Activated CD4-positive, alpha-beta T cell treated with anti-CD3 and anti-CD28 coated beads for 36 hours (primary cell): Measurements from ENCODE around the gene NOC2L. TPM values are rescaled to one million over a fixed set of nuclear protein-coding genes. Genes with fewer than 3 reads are reported as not detected.
"Not testable (repeated sequence)": the region's sequence is repeated elsewhere in the genome, so short reads cannot be mapped to it uniquely, and the experiment has no call there.

Experiments
- ATAC-seq: fragments of 200-7000 bp; cut with Tn5 transposase; one replicate; pipeline ENCODE4 v1.10.0; 2021; ENCODE audit warnings: mild to moderate bottlenecking, moderate library complexity
- CTCF ChIA-PET: fragments of 350-600 bp; sonication (Branson Sonifier 250); formaldehyde crosslinking; loops from one replicate; lab custom pipeline; 2021; ENCODE audit warnings: antibody characterized with exemption; lab: Charles Lee
- POLR2A ChIA-PET: fragments of 350-600 bp; sonication (Branson Sonifier 250); formaldehyde crosslinking; loops from one replicate; lab custom pipeline; 2021; ENCODE audit warnings: antibody characterized with exemption, inconsistent platforms; lab: Charles Lee
- DNase-seq: peaks from one replicate; pipeline ENCODE4 v3.0.0-alpha.2; 2020
- H3K27ac Mint-ChIP-seq: one replicate; pipeline ENCODE4 v1.8.0; 2021; ENCODE audit warnings: mixed read lengths
- H3K27me3 Mint-ChIP-seq: one replicate; pipeline ENCODE4 v1.8.0; 2021; ENCODE audit warnings: mixed read lengths
- H3K36me3 Mint-ChIP-seq: one replicate; pipeline ENCODE4 v1.8.0; 2021; ENCODE audit warnings: low read depth, mixed read lengths
- H3K4me1 Mint-ChIP-seq: one replicate; pipeline ENCODE4 v1.8.0; 2021; ENCODE audit warnings: mixed read lengths
- H3K4me3 Mint-ChIP-seq: one replicate; pipeline ENCODE4 v1.8.0; 2021; ENCODE audit warnings: mild to moderate bottlenecking, moderate library complexity, mixed read lengths
- H3K9me3 Mint-ChIP-seq: one replicate; pipeline ENCODE4 v1.8.0; 2021; ENCODE audit warnings: low read depth, mixed read lengths
- intact Hi-C, 2 experiments: fragments of 100-400 bp; cut with DNase I in 1 of 2; cut with micrococcal nuclease in 1 of 2; formaldehyde crosslinking; loops; one replicate each; pipeline versions ENCODE4 v1.14.2 to v1.15.1; 2022 to 2024; cut with DNase I, micrococcal nuclease
- total RNA-seq, 2 experiments: library from RNA; stranded (reverse); gene quantifications; one replicate each; pipeline ENCODE4 v1.2.3, GENCODE V29; 2021

The NOC2L gene
- total RNA-seq, 2 experiments from 2014 or later = 112 to 134 TPM

DNA sequence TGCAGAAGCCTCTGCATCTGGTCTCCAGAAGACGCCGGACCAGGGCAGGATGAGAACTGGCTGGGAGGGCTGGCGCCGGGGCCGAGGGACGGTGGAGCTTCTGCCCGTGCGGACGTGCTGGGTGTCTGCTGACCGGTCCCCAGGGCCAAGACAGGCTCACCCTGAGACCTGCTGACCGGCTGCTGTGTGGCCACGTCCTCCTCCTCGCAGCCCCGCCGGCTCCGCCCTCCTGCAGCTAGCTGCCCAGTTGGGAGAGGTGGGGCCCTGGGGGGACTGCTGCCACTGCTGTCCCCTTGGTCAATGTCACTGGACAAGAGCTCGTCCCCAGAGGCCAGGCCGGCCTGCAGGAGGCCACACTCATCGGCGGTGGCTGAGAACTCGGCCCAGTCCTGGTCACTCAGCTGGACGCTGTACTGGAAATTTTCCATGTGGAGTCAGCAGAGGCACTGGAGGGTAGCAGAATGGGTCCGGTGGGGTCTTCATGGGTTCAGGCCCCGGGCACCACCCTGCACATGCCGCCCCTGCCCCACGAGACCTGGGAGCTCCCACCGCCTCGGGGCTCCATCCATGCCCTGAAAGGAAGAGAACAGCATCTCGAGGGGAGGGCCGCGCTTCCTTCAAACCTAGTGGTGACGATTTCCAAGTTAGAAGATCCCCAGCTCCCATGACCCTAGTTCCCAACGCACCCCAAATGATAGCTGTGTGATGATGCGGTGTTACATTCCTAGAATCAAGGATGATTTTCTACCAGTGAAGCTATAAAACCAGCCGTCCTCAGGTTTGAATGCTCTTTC, 21.7 kb upstream of the NOC2L start:
- intact Hi-C loops = loop anchor here (5.0 to 10.0 kb wide), 3 partner anchors 37 to 312 kb away; no protein-coding TSS in a partner anchor
- no peak overlapping the region for H3K27ac Mint-ChIP-seq
- no peak overlapping the region for H3K4me3 Mint-ChIP-seq
- CTCF ChIA-PET = interaction anchor here (0.6 to 2.7 kb wide), 7 partner anchors 9 to 604 kb away, joined by 3 to 19 read pairs (median 4); no protein-coding TSS in a partner anchor
- peaks cover 4% of the 10 kb centered on the region for H3K4me1 Mint-ChIP-seq
- no peaks in the 10 kb centered on the region for H3K36me3 Mint-ChIP-seq
- no peak for DNase-seq
- H3K27me3 Mint-ChIP-seq = peaks cover 19% of the 10 kb centered on the region
- no peak for ATAC-seq
- H3K9me3 Mint-ChIP-seq = no peaks in the 10 kb centered on the region
- POLR2A ChIA-PET = no interaction called here

DNA sequence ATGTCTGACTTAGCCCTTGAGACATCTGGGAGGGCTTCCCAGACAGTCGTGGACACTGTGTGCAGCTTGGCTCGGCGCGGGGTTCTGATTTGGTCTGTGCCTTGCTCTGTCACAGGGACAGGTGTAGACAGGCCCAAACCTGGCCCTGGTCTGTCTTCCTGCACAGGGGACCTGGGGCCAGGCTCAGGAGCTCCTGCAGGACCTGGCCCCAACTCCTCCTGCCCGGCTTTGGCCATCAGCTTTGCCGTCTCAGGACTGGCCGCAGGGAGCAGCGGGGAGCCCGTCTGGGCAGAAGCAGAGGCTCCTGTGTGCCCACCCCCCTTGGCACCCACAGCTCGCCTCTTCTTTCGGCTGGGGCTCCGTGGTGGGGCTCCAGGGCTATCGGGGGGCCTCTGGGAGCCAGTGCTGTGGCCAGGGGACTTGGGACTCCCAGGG, 21.1 kb upstream of the NOC2L start:
- H3K27me3 Mint-ChIP-seq = peaks cover 17% of the 10 kb centered on the region
- ChIA-PET POLR2A (no interaction called here), CTCF (interaction anchor here (0.5 kb wide), 1 partner anchor 53 kb away, joined by 3 read pairs; no protein-coding TSS in a partner anchor)
- H3K27ac Mint-ChIP-seq = no peak overlapping the region
- intact Hi-C loops = loop anchor here (5.0 to 10.0 kb wide), 3 partner anchors 37 to 312 kb away; no protein-coding TSS in a partner anchor
- H3K36me3 Mint-ChIP-seq = no peaks in the 10 kb centered on the region
- H3K4me3 Mint-ChIP-seq = no peak overlapping the region
- H3K9me3 Mint-ChIP-seq = no peaks in the 10 kb centered on the region
- peaks cover 6% of the 10 kb centered on the region for H3K4me1 Mint-ChIP-seq
- no peak for DNase-seq
- no peak for ATAC-seq

DNA sequence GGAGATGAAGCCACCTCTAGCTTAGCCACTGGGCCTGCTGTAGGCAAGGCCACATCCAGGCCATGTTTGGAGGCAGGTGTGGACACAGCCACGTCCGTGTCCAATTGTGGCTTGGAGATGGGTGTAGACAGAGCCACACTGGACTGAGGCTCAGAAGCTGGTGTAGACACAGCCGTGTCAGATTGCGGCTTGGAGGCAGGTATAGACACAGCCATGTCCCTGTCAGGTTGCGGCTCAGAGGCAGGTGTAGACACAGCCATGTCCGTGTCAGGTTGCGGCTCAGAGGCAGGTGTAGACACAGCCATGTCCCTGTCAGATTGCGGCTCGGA, 20.7 kb upstream of the NOC2L start:
- Mint-ChIP-seq H3K9me3 (no peaks in the 10 kb centered on the region), H3K4me1 (peaks cover 6% of the 10 kb centered on the region), H3K36me3 (no peaks in the 10 kb centered on the region), H3K27me3 (peaks cover 17% of the 10 kb centered on the region), H3K4me3 (no peak overlapping the region), H3K27ac (no peak overlapping the region)
- no peak for ATAC-seq
- intact Hi-C loops = loop anchor here (5.0 to 10.0 kb wide), 3 partner anchors 38 to 313 kb away; no protein-coding TSS in a partner anchor
- ChIA-PET CTCF (interaction anchor here (0.5 kb wide), 1 partner anchor 53 kb away, joined by 3 read pairs; no protein-coding TSS in a partner anchor), POLR2A (interaction anchor here (0.5 kb wide), 1 partner anchor 297 kb away, joined by 6 read pairs; no protein-coding TSS in a partner anchor)
- DNase-seq = no peak

- Mint-ChIP-seq H3K36me3 (no peaks in the 10 kb centered on the region), H3K27me3 (peaks cover 17% of the 10 kb centered on the region), H3K9me3 (no peaks in the 10 kb centered on the region), H3K27ac (no peak overlapping the region), H3K4me1 (peaks cover 6% of the 10 kb centered on the region), H3K4me3 (no peak overlapping the region)
- DNase-seq (no peak), ATAC-seq (no peak)
- CTCF ChIA-PET = interaction anchor here (0.5 kb wide), 1 partner anchor 52 kb away, joined by 3 read pairs; no protein-coding TSS in a partner anchor
- intact Hi-C loops = no loop called here
- POLR2A ChIA-PET = interaction anchor here (0.5 kb wide), 1 partner anchor 298 kb away, joined by 6 read pairs; no protein-coding TSS in a partner anchor
Measured at GRCh38 chr1:978835-979743, 20.0 kb upstream of the NOC2L start.

- Mint-ChIP-seq H3K4me3 (no peak overlapping the region), H3K36me3 (no peaks in the 10 kb centered on the region), H3K4me1 (peaks cover 6% of the 10 kb centered on the region), H3K27me3 (peaks cover 13% of the 10 kb centered on the region), H3K27ac (no peak overlapping the region), H3K9me3 (no peaks in the 10 kb centered on the region)
- DNase-seq (no peak), ATAC-seq (no peak)
- CTCF ChIA-PET = no interaction called here
- POLR2A ChIA-PET = no interaction called here
- intact Hi-C loops = no loop called here
Measured at GRCh38 chr1:978069-978834, 19.2 kb upstream of the NOC2L start.

GRCh38 chr1:976791-977190, 17.7 kb upstream of the NOC2L start:
- DNase-seq, H3K4me3 Mint-ChIP-seq, ATAC-seq, POLR2A ChIA-PET, H3K4me1 Mint-ChIP-seq, H3K27ac Mint-ChIP-seq, H3K27me3 Mint-ChIP-seq, H3K36me3 Mint-ChIP-seq, H3K9me3 Mint-ChIP-seq: not testable (repeated sequence)
- CTCF ChIA-PET = interaction anchor here (1.1 to 1.9 kb wide), 7 partner anchors 8 to 118 kb away, joined by 3 to 10 read pairs (median 5); no protein-coding TSS in a partner anchor
- intact Hi-C loops = loop anchor here (1.0 kb wide), 3 partner anchors 72 to 107 kb away; no protein-coding TSS in a partner anchor

DNA sequence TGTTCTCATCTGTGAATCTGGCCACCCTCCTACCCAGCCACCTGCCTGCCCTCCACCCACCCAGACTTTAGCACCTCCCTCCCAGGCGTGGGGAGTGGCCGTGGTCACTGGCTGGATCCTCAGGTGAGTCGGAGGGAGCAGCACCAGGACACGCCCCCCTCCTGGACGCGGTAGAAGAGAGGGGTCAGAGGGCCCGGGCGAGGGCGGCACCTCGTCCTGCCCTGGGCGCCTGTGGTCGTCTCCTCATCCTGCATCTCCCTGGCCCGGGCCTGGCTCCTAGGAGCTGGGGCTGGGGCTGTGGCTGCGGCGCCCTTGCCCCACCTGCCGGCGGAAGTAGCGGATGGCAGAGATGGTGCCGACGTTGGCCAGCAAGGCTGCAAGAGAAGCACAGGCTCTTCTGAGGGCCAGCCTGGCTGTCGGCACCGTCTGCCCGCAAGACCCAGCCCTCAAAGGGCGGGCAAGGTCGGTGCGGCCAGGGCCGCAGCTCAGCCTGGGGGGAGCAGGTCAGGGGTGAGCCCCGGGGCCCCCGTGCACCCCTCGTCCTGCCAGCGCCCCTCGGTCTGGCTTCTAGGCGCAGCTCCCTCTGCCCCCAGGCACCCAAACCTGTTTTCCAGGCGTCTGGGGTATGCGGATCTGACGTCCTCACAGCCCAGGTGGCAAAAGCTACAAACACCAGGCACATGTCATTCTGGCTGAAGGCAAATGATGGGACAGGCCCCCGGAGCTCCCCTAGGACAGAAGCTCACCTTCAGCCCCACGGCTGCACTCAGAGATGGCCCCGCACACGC, 17.0 kb upstream of the NOC2L start:
- ChIA-PET POLR2A (no interaction called here), CTCF (interaction anchor here (1.1 to 1.9 kb wide), 8 partner anchors 8 to 118 kb away, joined by 3 to 10 read pairs (median 5); no protein-coding TSS in a partner anchor)
- no peaks in the 10 kb centered on the region for H3K36me3 Mint-ChIP-seq
- ATAC-seq (peak; percentile 97), DNase-seq (peak; percentile 88)
- no peaks in the 10 kb centered on the region for H3K9me3 Mint-ChIP-seq
- H3K4me3 Mint-ChIP-seq = no peak overlapping the region
- H3K27me3 Mint-ChIP-seq = peaks cover 8% of the 10 kb centered on the region
- intact Hi-C loops = loop anchor here (1.0 kb wide), 3 partner anchors 72 to 107 kb away; no protein-coding TSS in a partner anchor
- no peak overlapping the region for H3K27ac Mint-ChIP-seq
- peaks cover 6% of the 10 kb centered on the region for H3K4me1 Mint-ChIP-seq

DNA sequence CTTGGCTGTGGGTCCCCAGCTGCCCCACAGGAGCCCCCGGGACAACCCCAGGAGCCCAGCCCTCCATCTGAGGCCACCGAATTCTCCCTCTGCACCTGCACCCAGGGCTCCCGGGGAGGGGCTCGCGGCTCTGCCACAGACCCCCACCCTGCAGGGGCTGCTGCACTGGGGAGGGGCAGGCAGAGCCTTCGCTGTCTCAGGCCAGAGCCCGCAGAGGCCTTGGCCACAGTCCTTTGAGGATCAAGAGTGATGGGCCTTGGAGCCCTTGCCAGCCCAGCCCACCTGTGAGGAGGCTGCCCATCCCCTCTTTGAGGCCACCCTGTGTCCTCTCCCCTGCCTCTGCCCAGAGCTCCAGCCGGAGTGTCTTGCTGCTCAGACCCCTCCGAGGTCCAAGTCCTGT, 16.3 kb upstream of the NOC2L start:
- no peaks in the 10 kb centered on the region for H3K9me3 Mint-ChIP-seq
- POLR2A ChIA-PET = no interaction called here
- ATAC-seq (no peak), DNase-seq (no peak)
- H3K36me3 Mint-ChIP-seq = no peaks in the 10 kb centered on the region
- H3K4me1 Mint-ChIP-seq = peaks cover 6% of the 10 kb centered on the region
- no peak overlapping the region for H3K27ac Mint-ChIP-seq
- CTCF ChIA-PET = interaction anchor here (1.3 to 1.9 kb wide), 5 partner anchors 10 to 117 kb away, joined by 3 to 10 read pairs (median 6); no protein-coding TSS in a partner anchor
- peaks cover 8% of the 10 kb centered on the region for H3K27me3 Mint-ChIP-seq
- no peak overlapping the region for H3K4me3 Mint-ChIP-seq
- intact Hi-C loops = no loop called here

GRCh38 chr1:974687-975328, 15.8 kb upstream of the NOC2L start:
- DNase-seq (no peak), ATAC-seq (no peak)
- H3K9me3 Mint-ChIP-seq = no peaks in the 10 kb centered on the region
- CTCF ChIA-PET = interaction anchor here (1.4 to 1.9 kb wide), 4 partner anchors 28 to 116 kb away, joined by 3 to 10 read pairs (median 5); no protein-coding TSS in a partner anchor
- no peak overlapping the region for H3K27ac Mint-ChIP-seq
- peaks cover 6% of the 10 kb centered on the region for H3K4me1 Mint-ChIP-seq
- intact Hi-C loops = no loop called here
- no peak overlapping the region for H3K4me3 Mint-ChIP-seq
- POLR2A ChIA-PET = no interaction called here
- H3K27me3 Mint-ChIP-seq = peaks cover 8% of the 10 kb centered on the region
- no peaks in the 10 kb centered on the region for H3K36me3 Mint-ChIP-seq

GRCh38 chr1:974293-974640, 15.2 kb upstream of the NOC2L start:
- intact Hi-C loops = no loop called here
- CTCF ChIA-PET = no interaction called here

More at GRCh38 chr1:974293-974640, 15.2 kb upstream of the NOC2L start:
- H3K36me3 Mint-ChIP-seq = no peaks in the 10 kb centered on the region
- no peak for DNase-seq
- H3K9me3 Mint-ChIP-seq = no peaks in the 10 kb centered on the region
- H3K4me3 Mint-ChIP-seq = no peak overlapping the region
- peaks cover 6% of the 10 kb centered on the region for H3K4me1 Mint-ChIP-seq
- no peak overlapping the region for H3K27ac Mint-ChIP-seq
- H3K27me3 Mint-ChIP-seq = peaks cover 13% of the 10 kb centered on the region
- POLR2A ChIA-PET = no interaction called here
- no peak for ATAC-seq
